HG02885 (cell line): ENCODE results near the gene OR8U1.
"Not testable (repeated sequence)": the region's sequence is repeated elsewhere in the genome, so short reads cannot be mapped to it uniquely, and the experiment has no call there.

Experiments used
- ATAC-seq: cut with Tn5 transposase; IDR thresholded peaks from one replicate; pipeline ENCODE4 v1.9.1; 2021; ENCODE audit warnings: mild to moderate bottlenecking; ENCODE audit not compliant: unreplicated experiment, poor library complexity

Gene OR8U1

GRCh38 chr11:56375324-56375723, at the start of gene OR8U1:
OR8U1 (plus strand) TSS chr11:56375624; CDS start chr11:56375624, 0 bp downstream.
- ATAC-seq, result no peak

- no peak for ATAC-seq
Observed at GRCh38 chr11:56331861-56332491, 43.4 kb upstream of the OR8U1 start.

GRCh38 chr11:56333156-56333555, 42.3 kb upstream of the OR8U1 start:
- no peak for ATAC-seq

GRCh38 chr11:56340289-56340688, 35.1 kb upstream of the OR8U1 start:
- ATAC-seq, result no peak

DNA sequence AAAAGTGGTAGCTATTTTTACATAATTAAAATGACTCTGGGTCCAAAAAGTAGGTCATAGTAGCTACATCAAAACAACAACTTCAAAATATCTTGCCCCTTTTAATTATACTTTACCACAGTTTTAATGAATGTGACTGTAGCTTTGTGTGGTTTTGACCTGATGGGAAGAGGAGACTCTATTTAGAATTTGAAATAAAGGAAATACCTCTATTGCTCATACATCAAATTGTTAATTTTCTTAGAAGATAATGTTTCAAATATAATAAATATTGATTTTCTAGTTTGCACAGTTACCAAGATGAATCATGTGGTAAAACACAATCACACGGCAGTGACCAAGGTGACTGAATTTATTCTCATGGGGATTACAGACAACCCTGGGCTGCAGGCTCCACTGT, 29.7 kb upstream of the OR8U1 start, which contains the start of gene OR8K1:
TSS of gene OR8K1 (plus strand) at position 301 of the 400 bp plus-strand sequence. CDS start at position 301, 0 bp downstream.
- ATAC-seq, result no peak

DNA sequence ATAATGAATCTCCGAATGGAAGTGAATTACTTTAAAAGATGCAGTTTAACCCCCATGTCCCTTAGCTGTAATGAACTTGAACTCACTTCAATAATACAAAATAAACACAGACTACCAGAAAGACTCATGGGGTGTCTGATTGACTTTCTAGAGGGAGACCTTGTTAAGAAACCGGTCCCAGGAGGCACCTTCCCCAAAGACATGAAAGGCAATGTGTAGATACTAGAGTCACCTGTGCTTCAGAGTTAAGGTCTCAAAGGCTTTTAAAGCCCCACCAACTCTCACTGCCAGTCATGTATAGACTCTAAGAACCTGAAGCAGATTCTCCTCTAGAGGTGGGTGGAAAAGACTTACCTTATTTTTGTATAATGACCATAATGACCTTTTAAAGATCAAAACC, 21.4 kb upstream of the OR8U1 start, which contains the start of gene OR8J1:
TSS of gene OR8J1 (plus strand) at position 301 of the 400 bp plus-strand sequence. CDS start 5,956 bp downstream, outside the sequence.
- no peak for ATAC-seq

- ATAC-seq, result no peak
Observed at GRCh38 chr11:56380120-56380519, 4.7 kb downstream of the OR8U1 start.

DNA sequence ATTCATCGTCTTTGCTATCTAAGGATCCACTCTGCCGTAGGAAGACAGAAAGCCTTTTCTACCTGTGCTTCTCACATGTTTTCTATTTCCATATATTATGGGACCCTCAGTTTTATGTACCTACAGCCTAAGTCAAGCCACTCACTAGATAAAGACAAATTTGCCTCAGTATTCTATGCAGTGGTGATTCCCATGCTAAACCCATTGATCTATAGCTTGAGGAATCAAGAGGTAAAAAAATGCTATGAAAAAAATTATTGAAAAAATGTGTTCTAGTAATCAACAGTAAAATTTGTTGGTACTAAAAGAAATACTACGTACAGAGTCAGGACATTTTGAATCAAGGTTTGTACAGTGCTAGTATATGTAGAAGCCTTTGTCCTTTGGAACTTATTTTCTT, 19.0 kb downstream of the OR8U1 start:
- no peak for ATAC-seq

- no peak for ATAC-seq
Observed at GRCh38 chr11:56396047-56396446, 20.6 kb downstream of the OR8U1 start.

GRCh38 chr11:56401858-56402461, 26.5 kb downstream of the OR8U1 start:
- not testable (repeated sequence) for ATAC-seq

- ATAC-seq, result no peak
Observed at GRCh38 chr11:56404393-56404792, 29.0 kb downstream of the OR8U1 start.

GRCh38 chr11:56410801-56411200, 35.4 kb downstream of the OR8U1 start:
- ATAC-seq, result no peak

DNA sequence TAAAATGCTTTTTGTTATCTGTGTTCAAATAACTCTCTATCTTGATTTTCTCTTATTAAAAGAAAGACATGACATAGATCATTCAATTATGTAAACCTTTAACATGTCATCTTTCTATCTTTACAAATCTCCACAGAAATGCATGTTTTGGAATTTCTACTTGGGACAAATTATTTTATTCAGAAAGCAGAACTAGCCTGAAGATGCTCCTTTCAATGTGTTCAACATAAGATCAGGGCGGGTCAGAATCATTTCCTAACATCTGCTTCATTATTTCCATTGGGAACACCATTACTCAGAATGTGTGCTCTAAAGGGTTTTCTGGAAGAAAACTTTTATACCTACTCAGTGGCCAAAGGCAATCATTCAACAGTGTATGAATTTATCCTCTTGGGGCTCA, 37.0 kb downstream of the OR8U1 start, which contains the start of gene OR5AL1:
TSS of gene OR5AL1 (plus strand) at position 301 of the 400 bp plus-strand sequence.
- no peak for ATAC-seq
